IPS-15b (cell line): ENCODE measurements around the gene CAPN5.

Experiments used
- H3K27me3 ChIP-seq: one replicate; pipeline ENCODE4 v1.6.1; 2013; ENCODE audit warnings: low read length; ENCODE audit not compliant: control insufficient read depth, insufficient read depth
- H3K36me3 ChIP-seq: one replicate; pipeline ENCODE4 v1.6.1; 2013; ENCODE audit warnings: low read length; ENCODE audit not compliant: control insufficient read depth, insufficient read depth
- H3K4me1 ChIP-seq: one replicate; pipeline ENCODE4 v1.6.1; 2013; ENCODE audit warnings: mild to moderate bottlenecking, low read length; ENCODE audit not compliant: control insufficient read depth, insufficient read depth
- H3K4me3 ChIP-seq: one replicate; pipeline ENCODE4 v1.5.1; 2013; ENCODE audit warnings: low read depth, low read length
- H3K9ac ChIP-seq: one replicate; pipeline ENCODE4 v1.6.1; 2013; ENCODE audit warnings: low read depth, mild to moderate bottlenecking, low read length
- H3K9me3 ChIP-seq: one replicate; pipeline ENCODE4 v1.6.1; 2013; ENCODE audit warnings: mild to moderate bottlenecking, low read length; ENCODE audit not compliant: control insufficient read depth, insufficient read depth

Gene CAPN5

GRCh38 chr11:77079666-77080065 is 12.9 kb downstream of the CAPN5 start:
- H3K27me3 ChIP-seq = no peaks in the 10 kb centered on the region
- no peaks in the 10 kb centered on the region for H3K9me3 ChIP-seq

GRCh38 chr11:77080643-77081210 is 14.0 kb downstream of the CAPN5 start:
- no peak overlapping the region for H3K4me3 ChIP-seq
- H3K36me3 ChIP-seq = no peaks in the 10 kb centered on the region
- no peaks in the 10 kb centered on the region for H3K27me3 ChIP-seq
- no peaks in the 10 kb centered on the region for H3K4me1 ChIP-seq
- no peaks in the 10 kb centered on the region for H3K9me3 ChIP-seq
- H3K9ac ChIP-seq = no peak overlapping the region

More at GRCh38 chr11:77079666-77080065, 12.9 kb downstream of the CAPN5 start:
- H3K4me1 ChIP-seq = no peaks in the 10 kb centered on the region
- no peaks in the 10 kb centered on the region for H3K36me3 ChIP-seq
- H3K4me3 ChIP-seq = no peak overlapping the region
- no peak overlapping the region for H3K9ac ChIP-seq

- Histone ChIP-seq H3K36me3 (no peaks in the 10 kb centered on the region), H3K9ac (no peak overlapping the region), H3K4me3 (no peak overlapping the region), H3K9me3 (no peaks in the 10 kb centered on the region), H3K27me3 (no peaks in the 10 kb centered on the region), H3K4me1 (no peaks in the 10 kb centered on the region)
Observed at GRCh38 chr11:77081381-77081851, 14.6 kb downstream of the CAPN5 start.

- H3K4me3 ChIP-seq = no peak overlapping the region
- H3K36me3 ChIP-seq = no peaks in the 10 kb centered on the region
- no peaks in the 10 kb centered on the region for H3K9me3 ChIP-seq
- no peaks in the 10 kb centered on the region for H3K27me3 ChIP-seq
- no peak overlapping the region for H3K9ac ChIP-seq
- no peaks in the 10 kb centered on the region for H3K4me1 ChIP-seq
Observed at GRCh38 chr11:77081976-77082836, 15.4 kb downstream of the CAPN5 start.

DNA sequence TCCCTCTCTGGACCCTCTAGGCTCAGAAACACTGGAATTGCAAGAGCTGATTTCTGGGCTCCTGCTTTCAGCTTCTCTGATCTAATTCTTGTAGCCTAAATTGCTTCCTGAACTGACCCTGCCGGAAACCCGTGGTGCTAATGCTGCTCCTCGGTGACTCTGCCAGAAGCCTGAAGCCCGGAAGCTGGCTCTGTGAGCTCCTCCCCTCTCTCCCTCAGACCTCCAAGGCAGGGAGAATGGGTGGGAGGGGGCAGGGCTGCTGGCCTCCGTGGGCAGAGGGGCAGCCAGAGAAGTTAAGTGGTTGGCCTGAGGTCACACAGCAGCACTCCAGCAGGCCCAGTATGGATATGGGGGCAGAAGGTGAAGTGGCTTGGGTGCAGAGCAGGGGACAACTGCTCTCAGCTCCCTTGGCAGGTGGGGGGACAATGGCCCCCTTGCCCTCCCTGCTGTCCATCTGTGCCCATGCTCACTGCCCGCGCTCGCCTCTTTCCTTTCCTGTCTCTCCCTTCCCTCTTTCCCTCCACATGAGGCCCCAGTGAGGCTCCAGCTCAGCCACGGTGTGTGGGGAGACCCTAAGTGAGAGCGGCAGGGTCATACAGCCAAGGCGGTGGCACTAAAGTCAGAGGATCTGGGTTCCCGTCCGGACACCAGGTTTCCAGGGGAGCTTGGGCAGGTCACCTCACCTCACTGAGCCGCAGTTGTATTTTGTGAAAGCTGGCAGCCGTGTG is 16.2 kb downstream of the CAPN5 start:
- Histone ChIP-seq H3K9me3 (no peaks in the 10 kb centered on the region), H3K36me3 (no peaks in the 10 kb centered on the region), H3K9ac (no peak overlapping the region), H3K4me1 (no peaks in the 10 kb centered on the region), H3K27me3 (no peaks in the 10 kb centered on the region), H3K4me3 (no peak overlapping the region)

GRCh38 chr11:77083566-77084245 is 16.9 kb downstream of the CAPN5 start:
- no peaks in the 10 kb centered on the region for H3K4me1 ChIP-seq
- H3K4me3 ChIP-seq = no peak overlapping the region
- no peak overlapping the region for H3K9ac ChIP-seq
- no peaks in the 10 kb centered on the region for H3K36me3 ChIP-seq
- no peaks in the 10 kb centered on the region for H3K9me3 ChIP-seq
- H3K27me3 ChIP-seq = no peaks in the 10 kb centered on the region

GRCh38 chr11:77084581-77085191 is 17.9 kb downstream of the CAPN5 start:
- Histone ChIP-seq H3K4me1 (no peaks in the 10 kb centered on the region), H3K9ac (no peak overlapping the region), H3K27me3 (no peaks in the 10 kb centered on the region), H3K9me3 (no peaks in the 10 kb centered on the region), H3K36me3 (no peaks in the 10 kb centered on the region), H3K4me3 (no peak overlapping the region)

DNA sequence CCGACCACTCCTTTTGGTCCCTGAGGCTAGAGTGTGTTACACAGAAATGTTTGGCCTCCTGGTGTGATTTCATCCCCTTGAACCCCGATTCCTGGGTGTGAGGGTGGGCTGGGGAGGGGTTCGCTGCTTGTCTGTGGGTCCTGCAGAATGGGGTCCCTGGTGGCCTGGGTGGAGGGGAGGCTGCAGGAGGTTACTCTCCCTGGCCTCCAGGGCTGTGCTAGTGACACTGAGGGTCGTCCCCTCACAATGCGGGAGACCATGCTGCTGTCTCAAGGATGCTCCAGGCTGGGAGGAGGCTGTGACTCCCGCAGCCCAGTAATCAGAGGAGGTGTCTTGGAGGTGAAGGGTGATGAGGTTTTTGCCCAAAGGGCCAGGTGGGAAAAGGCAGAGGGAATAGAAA is 18.9 kb downstream of the CAPN5 start:
- Histone ChIP-seq H3K4me3 (no peak overlapping the region), H3K36me3 (no peaks in the 10 kb centered on the region), H3K27me3 (no peaks in the 10 kb centered on the region), H3K4me1 (no peaks in the 10 kb centered on the region), H3K9ac (no peak overlapping the region), H3K9me3 (no peaks in the 10 kb centered on the region)

DNA sequence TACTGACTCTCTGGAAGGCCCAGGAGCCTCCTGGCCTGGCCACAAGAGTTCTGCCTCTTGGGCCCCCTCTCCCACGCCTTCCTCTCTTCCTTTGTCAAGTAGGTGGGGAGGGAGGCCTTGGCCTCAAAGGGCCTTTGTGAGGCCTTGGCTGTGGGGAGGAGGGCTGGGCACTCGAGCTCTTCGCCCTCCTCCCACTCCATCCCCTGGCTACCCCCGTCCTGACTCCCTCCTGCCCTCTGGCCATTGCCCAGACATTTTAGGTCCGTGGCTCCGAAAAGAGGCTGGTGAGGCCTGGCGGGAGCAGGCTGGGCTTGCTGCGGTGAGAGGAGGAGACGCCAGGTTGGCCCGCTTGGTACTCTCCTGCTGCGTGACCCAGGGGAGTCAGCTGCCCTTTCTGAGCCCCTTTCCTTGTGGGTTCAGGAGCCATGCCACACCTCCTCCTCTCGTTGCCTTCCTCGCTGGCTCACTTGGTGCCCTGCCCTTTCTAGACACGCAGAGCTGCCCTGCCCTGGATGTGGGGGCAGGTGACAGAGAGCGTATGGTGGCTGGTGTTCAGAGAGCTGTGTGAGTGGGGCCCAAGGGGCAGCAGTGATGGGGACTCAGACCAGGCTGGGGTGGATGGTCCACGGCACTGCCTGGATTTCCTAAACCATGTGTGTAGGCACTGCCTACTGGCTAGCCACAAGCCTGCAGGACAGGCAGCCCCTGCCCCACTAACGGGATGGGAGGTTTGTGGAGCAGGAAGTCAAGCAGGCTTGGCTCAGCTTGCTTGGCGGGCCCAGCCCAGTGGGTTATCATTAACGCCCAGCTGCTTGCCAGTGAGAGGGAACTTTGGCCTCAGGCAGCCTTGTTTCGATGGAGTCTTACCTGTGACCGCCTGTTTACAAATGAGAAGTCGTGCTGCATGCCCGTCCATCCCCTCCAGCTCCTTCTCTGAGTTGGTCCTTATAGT is 20.0 kb downstream of the CAPN5 start:
- Histone ChIP-seq H3K27me3 (no peaks in the 10 kb centered on the region), H3K4me1 (peaks cover 2% of the 10 kb centered on the region), H3K36me3 (no peaks in the 10 kb centered on the region), H3K9ac (no peak overlapping the region), H3K9me3 (no peaks in the 10 kb centered on the region), H3K4me3 (no peak overlapping the region)

DNA sequence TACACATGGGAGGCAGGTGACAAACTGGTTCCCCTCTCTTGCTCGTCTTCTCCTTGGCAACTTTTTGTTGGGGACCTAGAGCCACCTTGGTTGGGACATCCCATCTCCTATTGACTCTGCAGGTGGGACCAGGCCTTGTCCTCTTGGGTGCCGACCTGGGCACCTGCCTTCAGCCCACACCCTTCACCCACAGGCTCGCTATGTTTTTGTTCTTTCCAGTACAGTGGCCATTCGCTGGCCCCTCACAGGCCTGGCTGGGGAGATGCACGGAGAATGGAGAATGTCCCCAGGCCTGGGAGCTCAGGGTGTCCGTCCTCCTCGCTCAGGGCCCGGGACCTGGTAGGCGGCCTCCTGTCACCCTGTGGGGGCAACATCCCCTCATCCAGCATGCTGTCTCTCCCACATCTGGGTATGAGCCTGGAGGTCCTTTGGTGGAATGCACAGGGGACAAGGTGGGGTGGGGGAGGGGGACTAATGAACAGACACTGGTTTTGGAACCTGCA is 21.0 kb downstream of the CAPN5 start:
- H3K9ac ChIP-seq = no peak overlapping the region
- H3K4me1 ChIP-seq = peaks cover 2% of the 10 kb centered on the region
- H3K36me3 ChIP-seq = no peaks in the 10 kb centered on the region
- H3K9me3 ChIP-seq = no peaks in the 10 kb centered on the region
- H3K4me3 ChIP-seq = no peak overlapping the region
- no peaks in the 10 kb centered on the region for H3K27me3 ChIP-seq
